Activated B cell treated with CpG ODN at 0.5 μM for 24 hours (primary cell): ENCODE results near the gene GRIK1. TPM values are rescaled to one million over a fixed set of nuclear protein-coding genes. Genes with fewer than 3 reads are reported as not detected.

Experiments
- ATAC-seq: fragments of 200-7000 bp; cut with Tn5 transposase; one replicate; pipeline ENCODE4 v1.10.0; 2021; ENCODE audit warnings: low read depth, mild to moderate bottlenecking, moderate library complexity
- CTCF ChIA-PET: fragments of 350-600 bp; sonication (Branson Sonifier 250); formaldehyde crosslinking; loops from one replicate; lab custom pipeline; 2021; ENCODE audit warnings: antibody characterized with exemption; lab: Charles Lee
- POLR2A ChIA-PET: fragments of 350-600 bp; sonication (Branson Sonifier 250); formaldehyde crosslinking; loops from one replicate; lab custom pipeline; 2021; ENCODE audit warnings: antibody characterized with exemption; lab: Charles Lee
- DNase-seq: peaks from one replicate; pipeline ENCODE4 v3.0.0; 2022
- H3K27ac Mint-ChIP-seq: one replicate; pipeline ENCODE4 v1.8.0; 2020; ENCODE audit warnings: mixed read lengths
- H3K27me3 Mint-ChIP-seq: one replicate; pipeline ENCODE4 v1.8.0; 2021; ENCODE audit warnings: mixed read lengths
- H3K36me3 Mint-ChIP-seq: one replicate; pipeline ENCODE4 v1.8.0; 2021; ENCODE audit warnings: low read depth, mixed read lengths
- H3K4me1 Mint-ChIP-seq: one replicate; pipeline ENCODE4 v1.8.0; 2021; ENCODE audit warnings: mixed read lengths
- H3K4me3 Mint-ChIP-seq: one replicate; pipeline ENCODE4 v1.8.0; 2020; ENCODE audit warnings: mild to moderate bottlenecking, mixed read lengths
- H3K9me3 Mint-ChIP-seq: one replicate; pipeline ENCODE4 v1.8.0; 2020; ENCODE audit warnings: mixed read lengths
- intact Hi-C: fragments of 100-400 bp; cut with micrococcal nuclease; formaldehyde crosslinking; loops from one replicate; pipeline ENCODE4 v1.15.1; 2024
- total RNA-seq: library from RNA; stranded (reverse); gene quantifications from 2 replicates; pipeline ENCODE4 v1.2.3, GENCODE V29; 2022
- TF ChIP-seq, protein P1 (sequence below): fragments of 200-600 bp; IDR thresholded peaks from one replicate; pipeline ENCODE4 v1.8.0; 2022; ENCODE audit warnings: antibody characterized with exemption, mild to moderate bottlenecking

Gene GRIK1
- total RNA-seq, 1 donor from 2014 or later = not detected

DNA sequence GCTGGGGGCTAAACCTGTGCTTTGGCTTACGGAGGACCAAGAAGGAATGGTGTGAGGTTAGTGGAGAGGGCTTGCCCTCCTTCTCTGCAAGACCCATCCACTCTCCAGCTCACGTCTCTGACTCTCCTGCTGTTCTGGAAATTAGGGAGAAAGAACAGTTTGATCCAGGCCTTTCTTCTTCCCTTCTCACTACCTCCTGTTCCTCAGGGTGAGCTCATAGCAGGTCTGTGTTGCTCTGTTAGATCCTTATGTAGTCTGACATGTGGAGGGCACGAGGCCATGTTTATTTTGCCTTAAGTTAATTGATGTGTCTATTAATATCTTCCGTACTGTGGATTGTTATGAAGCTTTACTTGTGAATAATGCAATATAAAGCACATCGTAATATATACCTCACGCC, 315.0 kb downstream of the GRIK1 start:
- DNase-seq (no peak), ATAC-seq (no peak)
- intact Hi-C loops = no loop called here
- Mint-ChIP-seq H3K4me1 (no peaks in the 10 kb centered on the region), H3K27me3 (no peaks in the 10 kb centered on the region), H3K9me3 (no peaks in the 10 kb centered on the region), H3K4me3 (no peak overlapping the region), H3K27ac (no peak overlapping the region), H3K36me3 (no peaks in the 10 kb centered on the region)
- ChIA-PET CTCF (no interaction called here), POLR2A (no interaction called here)
- TF ChIP-seq, protein P1, sequence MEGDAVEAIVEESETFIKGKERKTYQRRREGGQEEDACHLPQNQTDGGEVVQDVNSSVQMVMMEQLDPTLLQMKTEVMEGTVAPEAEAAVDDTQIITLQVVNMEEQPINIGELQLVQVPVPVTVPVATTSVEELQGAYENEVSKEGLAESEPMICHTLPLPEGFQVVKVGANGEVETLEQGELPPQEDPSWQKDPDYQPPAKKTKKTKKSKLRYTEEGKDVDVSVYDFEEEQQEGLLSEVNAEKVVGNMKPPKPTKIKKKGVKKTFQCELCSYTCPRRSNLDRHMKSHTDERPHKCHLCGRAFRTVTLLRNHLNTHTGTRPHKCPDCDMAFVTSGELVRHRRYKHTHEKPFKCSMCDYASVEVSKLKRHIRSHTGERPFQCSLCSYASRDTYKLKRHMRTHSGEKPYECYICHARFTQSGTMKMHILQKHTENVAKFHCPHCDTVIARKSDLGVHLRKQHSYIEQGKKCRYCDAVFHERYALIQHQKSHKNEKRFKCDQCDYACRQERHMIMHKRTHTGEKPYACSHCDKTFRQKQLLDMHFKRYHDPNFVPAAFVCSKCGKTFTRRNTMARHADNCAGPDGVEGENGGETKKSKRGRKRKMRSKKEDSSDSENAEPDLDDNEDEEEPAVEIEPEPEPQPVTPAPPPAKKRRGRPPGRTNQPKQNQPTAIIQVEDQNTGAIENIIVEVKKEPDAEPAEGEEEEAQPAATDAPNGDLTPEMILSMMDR = no peak

- no peak overlapping the region for H3K27ac Mint-ChIP-seq
- intact Hi-C loops = no loop called here
- no peaks in the 10 kb centered on the region for H3K4me1 Mint-ChIP-seq
- no peaks in the 10 kb centered on the region for H3K27me3 Mint-ChIP-seq
- CTCF ChIA-PET = no interaction called here
- H3K36me3 Mint-ChIP-seq = no peaks in the 10 kb centered on the region
- no peak for DNase-seq
- POLR2A ChIA-PET = no interaction called here
- TF ChIP-seq, protein P1 = no peak
- no peak overlapping the region for H3K4me3 Mint-ChIP-seq
- ATAC-seq = no peak
- H3K9me3 Mint-ChIP-seq = peaks cover 7% of the 10 kb centered on the region
Observed at GRCh38 chr21:29621525-29621924, 318.3 kb downstream of the GRIK1 start.

- TF ChIP-seq, protein P1 = no peak
- no peaks in the 10 kb centered on the region for H3K27me3 Mint-ChIP-seq
- intact Hi-C loops = no loop called here
- ChIA-PET CTCF (no interaction called here), POLR2A (no interaction called here)
- no peaks in the 10 kb centered on the region for H3K36me3 Mint-ChIP-seq
- H3K4me3 Mint-ChIP-seq = no peak overlapping the region
- no peak overlapping the region for H3K27ac Mint-ChIP-seq
- H3K9me3 Mint-ChIP-seq = peaks cover 7% of the 10 kb centered on the region
- no peak for DNase-seq
- H3K4me1 Mint-ChIP-seq = no peaks in the 10 kb centered on the region
- ATAC-seq = no peak
Observed at GRCh38 chr21:29616209-29616751, 323.5 kb downstream of the GRIK1 start.

DNA sequence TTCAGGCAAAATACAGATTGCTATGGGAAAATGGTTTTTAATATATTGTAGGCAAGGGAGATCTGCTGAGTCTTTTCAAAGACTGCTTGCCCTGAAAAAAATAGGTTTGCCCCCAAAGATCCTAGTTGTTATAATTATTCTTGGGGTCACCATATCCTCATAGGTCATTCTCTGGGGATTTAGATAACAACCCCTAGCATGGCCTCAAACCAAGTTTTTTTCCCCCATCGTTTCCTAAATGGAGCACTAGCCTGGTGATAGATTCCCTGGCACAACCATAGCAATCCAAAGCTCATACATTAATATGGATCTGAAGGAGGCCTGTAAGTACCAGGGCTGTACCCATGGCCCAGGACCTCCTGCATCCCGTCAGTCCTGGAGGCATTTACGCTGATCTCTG, 325.9 kb downstream of the GRIK1 start:
- Mint-ChIP-seq H3K9me3 (peaks cover 7% of the 10 kb centered on the region), H3K27ac (no peak overlapping the region), H3K27me3 (no peaks in the 10 kb centered on the region), H3K36me3 (no peaks in the 10 kb centered on the region), H3K4me3 (no peak overlapping the region), H3K4me1 (no peaks in the 10 kb centered on the region)
- ATAC-seq (no peak), DNase-seq (no peak)
- TF ChIP-seq, protein P1 = no peak
- CTCF ChIA-PET = no interaction called here
- intact Hi-C loops = no loop called here
- POLR2A ChIA-PET = no interaction called here

- POLR2A ChIA-PET = no interaction called here
- CTCF ChIA-PET = no interaction called here
- Mint-ChIP-seq H3K4me3 (no peak overlapping the region), H3K27me3 (no peaks in the 10 kb centered on the region), H3K9me3 (peaks cover 3% of the 10 kb centered on the region), H3K36me3 (no peaks in the 10 kb centered on the region), H3K27ac (no peak overlapping the region), H3K4me1 (no peaks in the 10 kb centered on the region)
- intact Hi-C loops = no loop called here
- TF ChIP-seq, protein P1 = no peak
- DNase-seq (no peak), ATAC-seq (no peak)
Observed at GRCh38 chr21:29613021-29613420, 326.8 kb downstream of the GRIK1 start.
